Measurements from ENCODE around the gene SHROOM3. TPM values are rescaled to one million over a fixed set of nuclear protein-coding genes. Genes with fewer than 3 reads are reported as not detected.
"Not testable (repeated sequence)": the region's sequence is repeated elsewhere in the genome, so short reads cannot be mapped to it uniquely, and the experiment has no call there.

SHROOM3 gene
- total RNA-seq, 2 experiments from 2014 or later = not detected

- Mint-ChIP-seq H3K27me3 (ENCODE audit: low read depth) (peaks cover 17% of the 10 kb centered on the region), H3K36me3 (ENCODE audit: low read depth) (no peaks in the 10 kb centered on the region), H3K9me3 (ENCODE audit: insufficient read depth) (no peaks in the 10 kb centered on the region), H3K4me1 (ENCODE audit: low read depth) (no peaks in the 10 kb centered on the region), H3K27ac (no peak overlapping the region), H3K4me3 (no peak overlapping the region)
- POLR2A ChIA-PET = no interaction called here
- CTCF ChIA-PET = no interaction called here
- DNase-seq (no peak), ATAC-seq (no peak)
Observed at GRCh38 chr4:76708971-76709771, 274.1 kb downstream of the SHROOM3 start.

GRCh38 chr4:76709772-76710090 lies 274.7 kb downstream of the SHROOM3 start:
- Mint-ChIP-seq H3K27ac (no peak overlapping the region), H3K4me1 (ENCODE audit: low read depth) (no peaks in the 10 kb centered on the region), H3K27me3 (ENCODE audit: low read depth) (peaks cover 16% of the 10 kb centered on the region), H3K4me3 (no peak overlapping the region), H3K9me3 (ENCODE audit: insufficient read depth) (no peaks in the 10 kb centered on the region), H3K36me3 (ENCODE audit: low read depth) (no peaks in the 10 kb centered on the region)
- CTCF ChIA-PET = interaction anchor here (0.7 kb wide), 1 partner anchor 74 kb away, joined by 3 read pairs; no protein-coding TSS in a partner anchor
- ATAC-seq (no peak), DNase-seq (no peak)
- POLR2A ChIA-PET = no interaction called here

- Mint-ChIP-seq H3K9me3 (ENCODE audit: insufficient read depth) (no peaks in the 10 kb centered on the region), H3K4me1 (ENCODE audit: low read depth) (no peaks in the 10 kb centered on the region), H3K36me3 (ENCODE audit: low read depth) (no peaks in the 10 kb centered on the region), H3K27me3 (ENCODE audit: low read depth) (peaks cover 27% of the 10 kb centered on the region), H3K4me3 (no peak overlapping the region), H3K27ac (no peak overlapping the region)
- DNase-seq = no peak
- ATAC-seq = no peak
- CTCF ChIA-PET = no interaction called here
- POLR2A ChIA-PET = no interaction called here
Observed at GRCh38 chr4:76712564-76712963, 277.5 kb downstream of the SHROOM3 start.

GRCh38 chr4:76714226-76714625 lies 279.2 kb downstream of the SHROOM3 start:
- Mint-ChIP-seq H3K4me3 (no peak overlapping the region), H3K9me3 (ENCODE audit: insufficient read depth) (no peaks in the 10 kb centered on the region), H3K36me3 (ENCODE audit: low read depth) (no peaks in the 10 kb centered on the region), H3K27me3 (ENCODE audit: low read depth) (peaks cover 28% of the 10 kb centered on the region), H3K4me1 (ENCODE audit: low read depth) (no peaks in the 10 kb centered on the region), H3K27ac (no peak overlapping the region)
- CTCF ChIA-PET = no interaction called here
- ATAC-seq = no peak
- POLR2A ChIA-PET = no interaction called here
- no peak for DNase-seq

GRCh38 chr4:76716020-76716419 lies 281.0 kb downstream of the SHROOM3 start:
- H3K27ac Mint-ChIP-seq = no peak overlapping the region
- ChIA-PET CTCF (interaction anchor here (0.8 to 1.0 kb wide), 2 partner anchors 13 to 18 kb away, joined by 3 read pairs; no protein-coding TSS in a partner anchor), POLR2A (no interaction called here)
- H3K9me3 Mint-ChIP-seq (ENCODE audit: insufficient read depth) = no peaks in the 10 kb centered on the region
- no peaks in the 10 kb centered on the region for H3K36me3 Mint-ChIP-seq (ENCODE audit: low read depth)
- no peak overlapping the region for H3K4me3 Mint-ChIP-seq
- no peaks in the 10 kb centered on the region for H3K4me1 Mint-ChIP-seq (ENCODE audit: low read depth)
- ATAC-seq (no peak), DNase-seq (no peak)
- peaks cover 30% of the 10 kb centered on the region for H3K27me3 Mint-ChIP-seq (ENCODE audit: low read depth)

GRCh38 chr4:76716658-76717057 lies 281.6 kb downstream of the SHROOM3 start:
- POLR2A ChIA-PET = no interaction called here
- H3K9me3 Mint-ChIP-seq (ENCODE audit: insufficient read depth) = no peaks in the 10 kb centered on the region
- peaks cover 30% of the 10 kb centered on the region for H3K27me3 Mint-ChIP-seq (ENCODE audit: low read depth)
- H3K4me3 Mint-ChIP-seq = no peak overlapping the region
- no peak overlapping the region for H3K27ac Mint-ChIP-seq
- CTCF ChIA-PET = no interaction called here
- no peaks in the 10 kb centered on the region for H3K36me3 Mint-ChIP-seq (ENCODE audit: low read depth)
- DNase-seq (no peak), ATAC-seq (no peak)
- H3K4me1 Mint-ChIP-seq (ENCODE audit: low read depth) = no peaks in the 10 kb centered on the region

- peaks cover 30% of the 10 kb centered on the region for H3K27me3 Mint-ChIP-seq (ENCODE audit: low read depth)
- POLR2A ChIA-PET = interaction anchor here (0.6 kb wide), 1 partner anchor 538 kb away, joined by 3 read pairs; no protein-coding TSS in a partner anchor
Observed at GRCh38 chr4:76717431-76717830, 282.4 kb downstream of the SHROOM3 start.

GRCh38 chr4:76718021-76718420 lies 283.0 kb downstream of the SHROOM3 start:
- DNase-seq (no peak), ATAC-seq (no peak)
- H3K36me3 Mint-ChIP-seq (ENCODE audit: low read depth) = no peaks in the 10 kb centered on the region
- peaks cover 28% of the 10 kb centered on the region for H3K27me3 Mint-ChIP-seq (ENCODE audit: low read depth)
- H3K27ac Mint-ChIP-seq = no peak overlapping the region
- no peak overlapping the region for H3K4me3 Mint-ChIP-seq
- H3K4me1 Mint-ChIP-seq (ENCODE audit: low read depth) = no peaks in the 10 kb centered on the region
- H3K9me3 Mint-ChIP-seq (ENCODE audit: insufficient read depth) = no peaks in the 10 kb centered on the region
- POLR2A ChIA-PET = no interaction called here
- CTCF ChIA-PET = no interaction called here

More at GRCh38 chr4:76717431-76717830, 282.4 kb downstream of the SHROOM3 start:
- Mint-ChIP-seq H3K9me3 (ENCODE audit: insufficient read depth) (no peaks in the 10 kb centered on the region), H3K27ac (no peak overlapping the region), H3K4me3 (no peak overlapping the region), H3K36me3 (ENCODE audit: low read depth) (no peaks in the 10 kb centered on the region), H3K4me1 (ENCODE audit: low read depth) (no peaks in the 10 kb centered on the region)
- ATAC-seq (no peak), DNase-seq (no peak)
- CTCF ChIA-PET = no interaction called here

- CTCF ChIA-PET = no interaction called here
- Mint-ChIP-seq H3K36me3 (ENCODE audit: low read depth) (no peaks in the 10 kb centered on the region), H3K9me3 (ENCODE audit: insufficient read depth) (no peaks in the 10 kb centered on the region), H3K4me1 (ENCODE audit: low read depth) (no peaks in the 10 kb centered on the region), H3K4me3 (no peak overlapping the region), H3K27me3 (ENCODE audit: low read depth) (peaks cover 28% of the 10 kb centered on the region), H3K27ac (no peak overlapping the region)
- DNase-seq (no peak), ATAC-seq (no peak)
- POLR2A ChIA-PET = no interaction called here
Observed at GRCh38 chr4:76718831-76719230, 283.8 kb downstream of the SHROOM3 start.

- ChIA-PET POLR2A (no interaction called here), CTCF (no interaction called here)
- no peaks in the 10 kb centered on the region for H3K9me3 Mint-ChIP-seq (ENCODE audit: insufficient read depth)
- no peaks in the 10 kb centered on the region for H3K36me3 Mint-ChIP-seq (ENCODE audit: low read depth)
- DNase-seq (no peak), ATAC-seq (no peak)
- no peak overlapping the region for H3K4me3 Mint-ChIP-seq
- no peak overlapping the region for H3K27ac Mint-ChIP-seq
- no peaks in the 10 kb centered on the region for H3K4me1 Mint-ChIP-seq (ENCODE audit: low read depth)
- H3K27me3 Mint-ChIP-seq (ENCODE audit: low read depth) = peaks cover 24% of the 10 kb centered on the region
Observed at GRCh38 chr4:76720121-76720520, 285.1 kb downstream of the SHROOM3 start.

- H3K27ac Mint-ChIP-seq; H3K4me3 Mint-ChIP-seq; H3K9me3 Mint-ChIP-seq (ENCODE audit: insufficient read depth); H3K36me3 Mint-ChIP-seq (ENCODE audit: low read depth); DNase-seq; POLR2A ChIA-PET; H3K4me1 Mint-ChIP-seq (ENCODE audit: low read depth); ATAC-seq: not testable (repeated sequence)
- H3K27me3 Mint-ChIP-seq (ENCODE audit: low read depth) = peaks cover 21% of the 10 kb centered on the region
- CTCF ChIA-PET = interaction anchor here (1.5 kb wide), 1 partner anchor 11 kb away, joined by 3 read pairs; no protein-coding TSS in a partner anchor
Observed at GRCh38 chr4:76722146-76722545, 287.1 kb downstream of the SHROOM3 start.

GRCh38 chr4:76722838-76723237 lies 287.8 kb downstream of the SHROOM3 start:
- Mint-ChIP-seq H3K9me3 (ENCODE audit: insufficient read depth) (no peaks in the 10 kb centered on the region), H3K27me3 (ENCODE audit: low read depth) (peaks cover 19% of the 10 kb centered on the region), H3K4me3 (no peak overlapping the region), H3K27ac (no peak overlapping the region), H3K36me3 (ENCODE audit: low read depth) (no peaks in the 10 kb centered on the region), H3K4me1 (ENCODE audit: low read depth) (no peaks in the 10 kb centered on the region)
- no peak for ATAC-seq
- CTCF ChIA-PET = no interaction called here
- POLR2A ChIA-PET = no interaction called here
- DNase-seq = no peak

GRCh38 chr4:76723373-76723772 lies 288.3 kb downstream of the SHROOM3 start:
- Mint-ChIP-seq H3K36me3 (ENCODE audit: low read depth) (no peaks in the 10 kb centered on the region), H3K4me1 (ENCODE audit: low read depth) (no peaks in the 10 kb centered on the region), H3K9me3 (ENCODE audit: insufficient read depth) (no peaks in the 10 kb centered on the region), H3K4me3 (no peak overlapping the region), H3K27ac (no peak overlapping the region), H3K27me3 (ENCODE audit: low read depth) (peaks cover 19% of the 10 kb centered on the region)
- no peak for DNase-seq
- CTCF ChIA-PET = no interaction called here
- ATAC-seq = no peak
- POLR2A ChIA-PET = no interaction called here
